Nephron progenitor cell (in vitro differentiated cells): ENCODE data around the gene HSP90AA1.
A peak's percentile ranks its signal among the peaks of the same experiment; 100 is the strongest.

ENCODE experiments used
- DNase-seq: peaks from one replicate; pipeline ENCODE4 v3.0.0; 2021
- H3K27ac Mint-ChIP-seq: 2 replicates; pipeline ENCODE4 v1.8.0; 2021; ENCODE audit warnings: mild to moderate bottlenecking, moderate library complexity, mixed read lengths
- H3K27me3 Mint-ChIP-seq: 2 replicates; pipeline ENCODE4 v1.8.0; 2021; ENCODE audit warnings: mild to moderate bottlenecking, low read depth, mixed read lengths; ENCODE audit not compliant: poor library complexity
- H3K36me3 Mint-ChIP-seq: 2 replicates; pipeline ENCODE4 v1.8.0; 2021; ENCODE audit warnings: low read depth, mixed read lengths
- H3K4me1 Mint-ChIP-seq: 2 replicates; pipeline ENCODE4 v1.8.0; 2021; ENCODE audit warnings: mixed read lengths
- H3K4me3 Mint-ChIP-seq: 2 replicates; pipeline ENCODE4 v1.8.0; 2021; ENCODE audit warnings: mild to moderate bottlenecking, moderate library complexity, mixed read lengths
- H3K9me3 Mint-ChIP-seq: 2 replicates; pipeline ENCODE4 v1.8.0; 2021; ENCODE audit warnings: mild to moderate bottlenecking, moderate library complexity, mixed read lengths
- CTCF ChIP-seq: fragments of 200-600 bp; sonication (generic); IDR thresholded peaks from 2 replicates; pipeline ENCODE4 v1.5.0; 2021; ENCODE audit warnings: antibody characterized with exemption

The HSP90AA1 gene

GRCh38 chr14:102040153-102040552, 46.7 kb downstream of the HSP90AA1 start:
- Mint-ChIP-seq H3K27me3 (no peaks in the 10 kb centered on the region), H3K36me3 (peaks cover 87% of the 10 kb centered on the region), H3K4me1 (no peaks in the 10 kb centered on the region), H3K27ac (no peak overlapping the region), H3K4me3 (no peak overlapping the region), H3K9me3 (no peaks in the 10 kb centered on the region)
- no peak for DNase-seq
- no peak for TF ChIP-seq CTCF

- Mint-ChIP-seq H3K27me3 (no peaks in the 10 kb centered on the region), H3K4me3 (no peak overlapping the region), H3K9me3 (no peaks in the 10 kb centered on the region), H3K27ac (no peak overlapping the region), H3K4me1 (no peaks in the 10 kb centered on the region), H3K36me3 (peaks cover 88% of the 10 kb centered on the region)
- no peak for TF ChIP-seq CTCF
- DNase-seq = no peak
Observed at GRCh38 chr14:102039157-102039556, 47.7 kb downstream of the HSP90AA1 start.

GRCh38 chr14:102037686-102038085, 49.2 kb downstream of the HSP90AA1 start:
- Mint-ChIP-seq H3K9me3 (no peaks in the 10 kb centered on the region), H3K4me1 (no peaks in the 10 kb centered on the region), H3K27me3 (no peaks in the 10 kb centered on the region), H3K4me3 (no peak overlapping the region), H3K27ac (no peak overlapping the region), H3K36me3 (peaks cover 92% of the 10 kb centered on the region)
- TF ChIP-seq CTCF = no peak
- DNase-seq = no peak

- no peak overlapping the region for H3K4me3 Mint-ChIP-seq
- TF ChIP-seq CTCF = no peak
- DNase-seq = no peak
- no peaks in the 10 kb centered on the region for H3K27me3 Mint-ChIP-seq
- H3K9me3 Mint-ChIP-seq = no peaks in the 10 kb centered on the region
- H3K36me3 Mint-ChIP-seq = peaks cover 80% of the 10 kb centered on the region
- H3K27ac Mint-ChIP-seq = no peak overlapping the region
- H3K4me1 Mint-ChIP-seq = no peaks in the 10 kb centered on the region
Observed at GRCh38 chr14:102035914-102036313, 50.9 kb downstream of the HSP90AA1 start.

GRCh38 chr14:102034301-102034700, 52.5 kb downstream of the HSP90AA1 start:
- Mint-ChIP-seq H3K27me3 (peaks cover under 1% of the 10 kb centered on the region), H3K4me1 (no peaks in the 10 kb centered on the region), H3K4me3 (no peak overlapping the region), H3K27ac (peak overlapping the region; percentile 50), H3K36me3 (peaks cover 74% of the 10 kb centered on the region), H3K9me3 (no peaks in the 10 kb centered on the region)
- DNase-seq = no peak
- TF ChIP-seq CTCF = no peak

- H3K27ac Mint-ChIP-seq = no peak overlapping the region
- TF ChIP-seq CTCF = no peak
- no peak for DNase-seq
- H3K36me3 Mint-ChIP-seq = peaks cover 74% of the 10 kb centered on the region
- H3K9me3 Mint-ChIP-seq = no peaks in the 10 kb centered on the region
- H3K4me3 Mint-ChIP-seq = no peak overlapping the region
- H3K27me3 Mint-ChIP-seq = peaks cover 5% of the 10 kb centered on the region
- H3K4me1 Mint-ChIP-seq = no peaks in the 10 kb centered on the region
Observed at GRCh38 chr14:102033241-102033640, 53.6 kb downstream of the HSP90AA1 start.
